GM12878 (cell line): Measurements from ENCODE around the gene SLFNL1. TPM values are rescaled to one million over a fixed set of nuclear protein-coding genes. Genes with fewer than 3 reads are reported as not detected.

Source experiments
- BCL11A ChIP-seq: IDR thresholded peaks from 2 replicates; pipeline ENCODE4 v1.6.1; 2011; ENCODE audit warnings: low read depth, low read length
- BHLHE40 ChIP-seq, 2 experiments: fragments of 450-650 bp in 1 of 2; IDR thresholded peaks; 2 replicates each; pipeline ENCODE4 v1.6.1; 2011 to 2017; ENCODE audit warnings: low read depth in 2 of 2, borderline replicate concordance in 1 of 2, improper control_type of control experiment in 1 of 2, low read length in 1 of 2, mild to moderate bottlenecking in 1 of 2
- CREM ChIP-seq: IDR thresholded peaks from 2 replicates; pipeline ENCODE4 v1.6.1; 2014; ENCODE audit warnings: antibody characterized with exemption, low read depth
- ELK1 ChIP-seq: IDR thresholded peaks from 2 replicates; pipeline ENCODE4 v1.6.1; 2012; ENCODE audit warnings: low read depth, low read length, improper control_type of control experiment
- EP300 ChIP-seq, 2 experiments: fragments of 150-350 bp in 1 of 2; IDR thresholded peaks; 2 replicates each; pipeline ENCODE4 v1.6.1; 2011 to 2012; ENCODE audit warnings: low read depth in 2 of 2, low read length in 2 of 2, borderline replicate concordance in 1 of 2, improper control_type of control experiment in 1 of 2, inconsistent platforms in 1 of 2; ENCODE audit not compliant: control insufficient read depth in 1 of 2
- MEF2A ChIP-seq: IDR thresholded peaks from 2 replicates; pipeline ENCODE4 v1.6.1; 2011; ENCODE audit warnings: low read depth, mild to moderate bottlenecking, low read length, moderate library complexity; ENCODE audit not compliant: insufficient read depth
- MXI1 ChIP-seq: fragments of 150-350 bp; IDR thresholded peaks from 2 replicates; pipeline ENCODE4 v1.6.1; 2011; ENCODE audit warnings: low read depth, mild to moderate bottlenecking, inconsistent platforms, low read length, improper control_type of control experiment
- MYB ChIP-seq: fragments of 150-350 bp; IDR thresholded peaks from 2 replicates; pipeline ENCODE4 v1.6.1; 2014; ENCODE audit warnings: mild to moderate bottlenecking, low read depth, low read length, borderline replicate concordance
- MYC ChIP-seq: IDR thresholded peaks from 2 replicates; pipeline ENCODE4 v1.6.1; 2011; ENCODE audit warnings: mild to moderate bottlenecking, low read length, moderate library complexity, inconsistent platforms; ENCODE audit not compliant: insufficient read depth, insufficient replicate concordance, insufficient read length, severe bottlenecking
- NFYA ChIP-seq: IDR thresholded peaks from 2 replicates; pipeline ENCODE4 v1.6.1; 2011; ENCODE audit warnings: low read depth, mild to moderate bottlenecking, low read length, improper control_type of control experiment, borderline replicate concordance
- NR2C1 ChIP-seq: fragments of 450-650 bp; IDR thresholded peaks from 2 replicates; pipeline ENCODE4 v1.6.1; 2017; ENCODE audit warnings: antibody characterized with exemption, mild to moderate bottlenecking, moderate library complexity
- PAX8 ChIP-seq: fragments of 450-650 bp; IDR thresholded peaks from 2 replicates; pipeline ENCODE4 v1.6.1; 2017; ENCODE audit warnings: mild to moderate bottlenecking, moderate library complexity
- POU2F2 ChIP-seq: IDR thresholded peaks from 3 replicates; pipeline ENCODE4 v1.6.1; 2011; ENCODE audit warnings: low read depth, mild to moderate bottlenecking, low read length, borderline replicate concordance
- RAD51 ChIP-seq: fragments of 450-650 bp; IDR thresholded peaks from 2 replicates; pipeline ENCODE4 v1.6.1; 2016; ENCODE audit warnings: moderate library complexity, mild to moderate bottlenecking, inconsistent platforms
- SIX5 ChIP-seq: IDR thresholded peaks from 2 replicates; pipeline ENCODE4 v1.6.1; 2011; ENCODE audit warnings: mild to moderate bottlenecking, low read depth, low read length, moderate library complexity; ENCODE audit not compliant: severe bottlenecking
- SPI1 ChIP-seq: IDR thresholded peaks from 2 replicates; pipeline ENCODE4 v1.6.1; 2011; ENCODE audit warnings: low read depth, mild to moderate bottlenecking, low read length, moderate library complexity, borderline replicate concordance; ENCODE audit not compliant: insufficient read depth
- TCF12 ChIP-seq: IDR thresholded peaks from 2 replicates; pipeline ENCODE4 v1.6.1; 2011; ENCODE audit warnings: low read depth, mild to moderate bottlenecking, low read length
- TCF3 ChIP-seq: IDR thresholded peaks from 2 replicates; pipeline ENCODE4 v1.6.1; 2012; ENCODE audit warnings: low read depth, mild to moderate bottlenecking, low read length, borderline replicate concordance; ENCODE audit not compliant: insufficient read depth
- ZNF207 ChIP-seq: fragments of 450-650 bp; IDR thresholded peaks from 2 replicates; pipeline ENCODE4 v1.6.1; 2014; ENCODE audit warnings: antibody characterized with exemption, mild to moderate bottlenecking, borderline replicate concordance
- ZNF622 ChIP-seq: fragments of 450-650 bp; IDR thresholded peaks from 2 replicates; pipeline ENCODE4 v1.6.1; 2017; ENCODE audit warnings: mild to moderate bottlenecking, inconsistent platforms
- polyA plus RNA-seq, 11 experiments: library from polyadenylated mRNA; depleted of rRNA in 4 of 11; unstranded in 6 of 11; stranded (reverse) in 5 of 11; fragments of >200 nt; fragmentation: Nextera tagmentation in 4 of 11; fragmentation: Illumina TruSeq in 1 of 11; extraction: Ambion mirVana in 4 of 11; extraction: Trizol in 1 of 11; gene quantifications; 1 replicate in 1 of 11; 2 replicates in 10 of 11; pipeline versions ENCODE4 v1.2.1 to v1.2.3, GENCODE V29; 2011 to 2016; ENCODE audit warnings: inconsistent platforms in 2 of 11, missing spikeins in 2 of 11, low read depth in 1 of 11
- total RNA-seq, 4 experiments: library from RNA; depleted of rRNA in 3 of 4; stranded (reverse); fragments of >200 nt in 3 of 4; fragmentation: Illumina TruSeq in 1 of 4; extraction: Trizol in 1 of 4; gene quantifications; 2 replicates each; pipeline versions ENCODE4 v1.2.1 to v1.2.3, GENCODE V29; 2013 to 2021
- TF ChIP-seq, protein P1 (sequence below): fragments of 450-650 bp; IDR thresholded peaks from 2 replicates; pipeline ENCODE4 v1.6.1; 2014; ENCODE audit warnings: mild to moderate bottlenecking
- TF ChIP-seq, protein P2 (sequence below): IDR thresholded peaks from 2 replicates; pipeline ENCODE4 v1.6.1; 2012; ENCODE audit warnings: improper control_type of control experiment, low read depth, low read length; ENCODE audit not compliant: insufficient replicate concordance

The SLFNL1 gene
- total and polyA plus RNA-seq, 10 of the 15 experiments (the other 5 are each of a cell fraction or from before 2014, with no cell fraction given), result 0.05 to 0.98 (median 0.16) TPM; not detected in 2

GRCh38 chr1:40979241-40980067 is 42.1 kb downstream of the SLFNL1 start, which contains the start of gene CTPS1 (continued):
- TF ChIP-seq ELK1 (no peak), TCF12 (no peak), TCF3 (no peak), MYC (no peak), MYB (no peak), POU2F2 (no peak; the same call in 2 of the 3 replicates), RAD51 (no peak), ZNF622 (no peak), MXI1 (peak; percentile 91), BCL11A (no peak), SPI1 (0 out of 2 replicates have a peak, but pooled peaks have one; percentile 10), SIX5 (no peak), NFYA (no peak), EP300 (IDR thresholded peaks at IDR 0.05; ENCODE audit: borderline replicate concordance in 1 of 2, control insufficient read depth in 1 of 2, low read depth in 2 of 2, low read length in 2 of 2) (no peak), ZNF207 (peak; percentile 40; the same call in 1 of the 2 replicates), CREM (0 out of 2 replicates have a peak, but pooled peaks have one; percentile 36), PAX8 (no peak), MEF2A (0 out of 2 replicates have a peak, but pooled peaks have one; percentile 9), NR2C1 (no peak), BHLHE40 (IDR thresholded peaks at IDR 0.05; ENCODE audit: borderline replicate concordance in 1 of 2, low read depth in 2 of 2, low read length in 1 of 2) (no peak; a peak in 1 of 4 replicates)
- TF ChIP-seq, protein P1, sequence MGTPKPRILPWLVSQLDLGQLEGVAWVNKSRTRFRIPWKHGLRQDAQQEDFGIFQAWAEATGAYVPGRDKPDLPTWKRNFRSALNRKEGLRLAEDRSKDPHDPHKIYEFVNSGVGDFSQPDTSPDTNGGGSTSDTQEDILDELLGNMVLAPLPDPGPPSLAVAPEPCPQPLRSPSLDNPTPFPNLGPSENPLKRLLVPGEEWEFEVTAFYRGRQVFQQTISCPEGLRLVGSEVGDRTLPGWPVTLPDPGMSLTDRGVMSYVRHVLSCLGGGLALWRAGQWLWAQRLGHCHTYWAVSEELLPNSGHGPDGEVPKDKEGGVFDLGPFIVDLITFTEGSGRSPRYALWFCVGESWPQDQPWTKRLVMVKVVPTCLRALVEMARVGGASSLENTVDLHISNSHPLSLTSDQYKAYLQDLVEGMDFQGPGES, result peak; percentile 81
- TF ChIP-seq, protein P2, sequence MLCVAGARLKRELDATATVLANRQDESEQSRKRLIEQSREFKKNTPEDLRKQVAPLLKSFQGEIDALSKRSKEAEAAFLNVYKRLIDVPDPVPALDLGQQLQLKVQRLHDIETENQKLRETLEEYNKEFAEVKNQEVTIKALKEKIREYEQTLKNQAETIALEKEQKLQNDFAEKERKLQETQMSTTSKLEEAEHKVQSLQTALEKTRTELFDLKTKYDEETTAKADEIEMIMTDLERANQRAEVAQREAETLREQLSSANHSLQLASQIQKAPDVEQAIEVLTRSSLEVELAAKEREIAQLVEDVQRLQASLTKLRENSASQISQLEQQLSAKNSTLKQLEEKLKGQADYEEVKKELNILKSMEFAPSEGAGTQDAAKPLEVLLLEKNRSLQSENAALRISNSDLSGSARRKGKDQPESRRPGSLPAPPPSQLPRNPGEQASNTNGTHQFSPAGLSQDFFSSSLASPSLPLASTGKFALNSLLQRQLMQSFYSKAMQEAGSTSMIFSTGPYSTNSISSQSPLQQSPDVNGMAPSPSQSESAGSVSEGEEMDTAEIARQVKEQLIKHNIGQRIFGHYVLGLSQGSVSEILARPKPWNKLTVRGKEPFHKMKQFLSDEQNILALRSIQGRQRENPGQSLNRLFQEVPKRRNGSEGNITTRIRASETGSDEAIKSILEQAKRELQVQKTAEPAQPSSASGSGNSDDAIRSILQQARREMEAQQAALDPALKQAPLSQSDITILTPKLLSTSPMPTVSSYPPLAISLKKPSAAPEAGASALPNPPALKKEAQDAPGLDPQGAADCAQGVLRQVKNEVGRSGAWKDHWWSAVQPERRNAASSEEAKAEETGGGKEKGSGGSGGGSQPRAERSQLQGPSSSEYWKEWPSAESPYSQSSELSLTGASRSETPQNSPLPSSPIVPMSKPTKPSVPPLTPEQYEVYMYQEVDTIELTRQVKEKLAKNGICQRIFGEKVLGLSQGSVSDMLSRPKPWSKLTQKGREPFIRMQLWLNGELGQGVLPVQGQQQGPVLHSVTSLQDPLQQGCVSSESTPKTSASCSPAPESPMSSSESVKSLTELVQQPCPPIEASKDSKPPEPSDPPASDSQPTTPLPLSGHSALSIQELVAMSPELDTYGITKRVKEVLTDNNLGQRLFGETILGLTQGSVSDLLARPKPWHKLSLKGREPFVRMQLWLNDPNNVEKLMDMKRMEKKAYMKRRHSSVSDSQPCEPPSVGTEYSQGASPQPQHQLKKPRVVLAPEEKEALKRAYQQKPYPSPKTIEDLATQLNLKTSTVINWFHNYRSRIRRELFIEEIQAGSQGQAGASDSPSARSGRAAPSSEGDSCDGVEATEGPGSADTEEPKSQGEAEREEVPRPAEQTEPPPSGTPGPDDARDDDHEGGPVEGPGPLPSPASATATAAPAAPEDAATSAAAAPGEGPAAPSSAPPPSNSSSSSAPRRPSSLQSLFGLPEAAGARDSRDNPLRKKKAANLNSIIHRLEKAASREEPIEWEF, result no peak
